ENCODE results near the gene CCDC69. TPM values are rescaled to one million over a fixed set of nuclear protein-coding genes. Genes with fewer than 3 reads are reported as not detected.

The CCDC69 gene
- total RNA-seq, 2 experiments from 2014 or later, result 33.0 to 34.5 TPM

GRCh38 chr5:151154931-151155774 is 68.7 kb downstream of the CCDC69 start:
- Mint-ChIP-seq H3K27ac (peak overlapping the region; percentile 89), H3K4me3 (peak overlapping the region; percentile 95), H3K27me3 (no peaks in the 10 kb centered on the region), H3K36me3 (ENCODE audit: low read depth) (peaks cover 40% of the 10 kb centered on the region), H3K9me3 (no peaks in the 10 kb centered on the region), H3K4me1 (ENCODE audit: low read depth) (peaks cover 65% of the 10 kb centered on the region)
- peak; percentile 64 for DNase-seq
- ATAC-seq, result peak; percentile 9
- no peak for TF ChIP-seq CTCF (IDR thresholded peaks at IDR 0.05)
- POLR2A ChIA-PET, result interaction anchor here (0.6 to 4.1 kb wide), 10 partner anchors 14 to 73 kb away, joined by 3 to 16 read pairs (median 5); partner anchors contain the start of gene CCDC69
- intact Hi-C loops (cut with micrococcal nuclease), result loop anchor here (2.0 to 5.0 kb wide), 2 partner anchors 58 to 73 kb away; partner anchors contain the start of gene TNIP1
- CTCF ChIA-PET, result interaction anchor here (0.9 to 8.3 kb wide), 5 partner anchors 10 to 30 kb away, joined by 4 to 114 read pairs (median 7); no protein-coding TSS in a partner anchor

GRCh38 chr5:151153766-151154272 is 70.1 kb downstream of the CCDC69 start:
- CTCF ChIA-PET, result interaction anchor here (0.6 to 8.3 kb wide), 8 partner anchors 11 to 75 kb away, joined by 3 to 114 read pairs (median 4); partner anchors contain the start of gene CCDC69
- peaks cover 43% of the 10 kb centered on the region for H3K36me3 Mint-ChIP-seq (ENCODE audit: low read depth)
- DNase-seq (peak; percentile 78), ATAC-seq (peak; percentile 32)
- no peak for TF ChIP-seq CTCF (IDR thresholded peaks at IDR 0.05)
- intact Hi-C loops (cut with micrococcal nuclease), result loop anchor here (2.0 to 5.0 kb wide), 2 partner anchors 59 to 72 kb away; partner anchors contain the start of gene TNIP1
- H3K9me3 Mint-ChIP-seq, result no peaks in the 10 kb centered on the region
- H3K27me3 Mint-ChIP-seq, result no peaks in the 10 kb centered on the region
- peak overlapping the region; percentile 89 for H3K27ac Mint-ChIP-seq
- H3K4me1 Mint-ChIP-seq (ENCODE audit: low read depth), result peaks cover 72% of the 10 kb centered on the region
- peak overlapping the region; percentile 49 for H3K4me3 Mint-ChIP-seq
- POLR2A ChIA-PET, result interaction anchor here (0.6 to 5.0 kb wide), 7 partner anchors 13 to 375 kb away, joined by 3 to 36 read pairs (median 5); partner anchors contain the start of genes CCDC69 and SMIM3

GRCh38 chr5:151153300-151153699 is 70.6 kb downstream of the CCDC69 start:
- CTCF ChIA-PET, result interaction anchor here (0.6 to 8.3 kb wide), 8 partner anchors 12 to 75 kb away, joined by 3 to 114 read pairs (median 4); partner anchors contain the start of gene CCDC69
- DNase-seq (peak; percentile 55), ATAC-seq (no peak)
- Mint-ChIP-seq H3K4me1 (ENCODE audit: low read depth) (peaks cover 72% of the 10 kb centered on the region), H3K27ac (peak overlapping the region; percentile 89), H3K27me3 (no peaks in the 10 kb centered on the region), H3K9me3 (no peaks in the 10 kb centered on the region), H3K36me3 (ENCODE audit: low read depth) (peaks cover 48% of the 10 kb centered on the region), H3K4me3 (peak overlapping the region; percentile 49)
- no peak for TF ChIP-seq CTCF (IDR thresholded peaks at IDR 0.05)
- POLR2A ChIA-PET, result interaction anchor here (0.6 to 5.0 kb wide), 9 partner anchors 12 to 83 kb away, joined by 3 to 36 read pairs (median 5); no protein-coding TSS in a partner anchor
- intact Hi-C loops (cut with micrococcal nuclease), result loop anchor here (5.0 kb wide), 1 partner anchor 71 kb away; the partner anchor contains the start of gene TNIP1

GRCh38 chr5:151151793-151152192 is 72.1 kb downstream of the CCDC69 start:
- intact Hi-C loops (cut with micrococcal nuclease), result loop anchor here (5.0 kb wide), 1 partner anchor 69 kb away; the partner anchor contains the start of gene TNIP1
- no peak for TF ChIP-seq CTCF (IDR thresholded peaks at IDR 0.05)
- ATAC-seq (peak; percentile 42), DNase-seq (peak; percentile 83)
- CTCF ChIA-PET, result interaction anchor here (3.0 to 8.3 kb wide), 4 partner anchors 13 to 36 kb away, joined by 12 to 114 read pairs (median 56); no protein-coding TSS in a partner anchor
- H3K27ac Mint-ChIP-seq, result peak overlapping the region; percentile 89
- H3K9me3 Mint-ChIP-seq, result no peaks in the 10 kb centered on the region
- peaks cover 60% of the 10 kb centered on the region for H3K36me3 Mint-ChIP-seq (ENCODE audit: low read depth)
- H3K4me3 Mint-ChIP-seq, result peak overlapping the region; percentile 49
- H3K27me3 Mint-ChIP-seq, result no peaks in the 10 kb centered on the region
- peaks cover 82% of the 10 kb centered on the region for H3K4me1 Mint-ChIP-seq (ENCODE audit: low read depth)
- POLR2A ChIA-PET, result interaction anchor here (1.3 to 5.0 kb wide), 3 partner anchors 11 to 62 kb away, joined by 4 to 36 read pairs (median 6); no protein-coding TSS in a partner anchor

All from activated CD8-positive, alpha-beta T cell treated with anti-CD3 and anti-CD28 coated beads for 36 hours (primary cell).